HG03064 (cell line): ENCODE data around the gene PCED1A.

Source experiments
- ATAC-seq: cut with Tn5 transposase; IDR thresholded peaks from one replicate; pipeline ENCODE4 v1.9.1; 2021; ENCODE audit warnings: low read depth; ENCODE audit not compliant: unreplicated experiment

Gene PCED1A

DNA sequence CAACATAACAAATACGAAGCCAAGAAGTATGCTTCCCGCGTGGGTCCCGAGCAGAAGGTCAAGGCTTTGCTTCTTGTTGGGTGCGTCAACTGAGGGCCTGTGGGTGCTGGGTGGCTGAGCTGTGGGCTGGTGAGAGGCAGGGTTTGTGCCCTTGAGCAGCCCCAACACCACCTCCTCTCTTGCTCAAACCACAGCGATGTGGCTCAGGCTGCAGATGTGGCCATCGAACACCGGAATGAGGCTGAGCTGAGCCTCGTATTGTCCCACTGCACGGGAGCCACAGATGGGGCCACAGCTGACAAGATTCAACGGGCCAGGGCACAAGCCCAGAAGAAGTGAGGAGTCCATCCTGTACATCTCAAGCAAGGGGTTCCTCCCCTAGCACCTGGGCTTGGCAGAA, 25.8 kb upstream of the PCED1A start:
- ATAC-seq = no peak

GRCh38 chr20:2865630-2866029, 25.2 kb upstream of the PCED1A start:
- no peak for ATAC-seq

GRCh38 chr20:2865101-2865500, 24.6 kb upstream of the PCED1A start:
- no peak for ATAC-seq

DNA sequence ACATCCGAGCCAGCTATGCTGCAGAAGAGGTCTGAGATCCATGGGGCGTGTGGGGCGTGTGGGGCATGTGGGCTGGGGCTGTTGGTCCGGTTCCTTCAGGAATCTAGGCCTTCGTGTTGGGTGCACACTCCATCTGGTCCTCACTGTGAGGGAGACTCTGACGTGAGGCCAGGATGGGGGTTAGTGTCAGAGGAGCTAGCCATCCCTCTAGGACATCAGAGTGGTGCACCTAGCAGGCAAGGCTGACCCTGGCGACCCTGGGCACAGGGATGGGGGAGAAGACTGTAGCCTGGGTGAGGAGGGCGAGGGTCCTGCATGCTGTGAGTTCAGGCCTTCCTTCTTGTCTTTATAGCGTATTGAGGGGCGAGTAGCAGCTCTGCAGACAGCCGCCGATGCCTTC, 24.2 kb upstream of the PCED1A start:
- ATAC-seq = no peak

GRCh38 chr20:2859330-2860121, 19.1 kb upstream of the PCED1A start:
- no peak for ATAC-seq

- no peak for ATAC-seq
These were observed 18.1 kb upstream of the PCED1A start for GRCh38 chr20:2858591-2858990.

- ATAC-seq = no peak
These were observed 10.6 kb upstream of the PCED1A start for GRCh38 chr20:2851086-2851485.

GRCh38 chr20:2849529-2849928, 9.1 kb upstream of the PCED1A start:
- ATAC-seq = no peak

DNA sequence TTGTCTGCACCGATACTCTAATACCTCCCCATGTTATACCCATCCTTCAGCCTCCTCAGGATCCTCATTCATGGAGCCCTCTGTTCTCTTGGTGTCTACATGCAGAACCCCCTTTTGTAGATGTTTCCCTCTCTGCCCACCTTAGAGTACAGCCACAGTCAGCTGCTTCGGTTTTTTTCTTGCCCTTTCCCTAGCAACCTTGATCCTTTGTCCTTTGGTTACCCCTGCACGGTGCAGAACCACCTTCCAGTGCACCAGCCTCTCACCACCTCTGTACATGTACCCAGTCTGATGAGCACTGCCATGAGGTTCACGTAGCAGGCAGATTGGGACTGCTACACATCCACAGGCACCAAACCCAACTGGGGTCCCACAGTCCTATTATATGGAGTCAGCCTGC, 7.3 kb upstream of the PCED1A start:
- ATAC-seq = no peak

DNA sequence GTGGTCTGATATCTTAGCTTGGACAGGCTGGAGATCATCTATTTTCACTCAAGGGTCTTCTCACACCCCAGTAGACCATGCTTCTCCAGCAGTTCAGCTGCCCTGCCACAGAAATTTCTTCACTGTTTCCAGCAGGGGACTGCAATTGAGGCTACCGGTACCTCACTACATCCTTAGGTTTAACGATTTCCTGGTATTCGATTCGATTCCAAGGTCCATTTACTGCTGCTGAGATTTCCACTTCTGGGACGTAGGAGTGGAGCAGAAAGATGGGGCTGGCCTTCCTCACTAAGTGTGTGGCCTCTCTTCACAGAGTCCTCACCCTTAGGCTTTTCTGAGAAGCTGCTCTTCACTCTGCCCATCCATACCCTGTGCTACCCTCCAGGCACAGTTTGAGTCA, 6.2 kb upstream of the PCED1A start:
- ATAC-seq = no peak

- no peak for ATAC-seq
These were observed 5.2 kb upstream of the PCED1A start for GRCh38 chr20:2845607-2846006.

DNA sequence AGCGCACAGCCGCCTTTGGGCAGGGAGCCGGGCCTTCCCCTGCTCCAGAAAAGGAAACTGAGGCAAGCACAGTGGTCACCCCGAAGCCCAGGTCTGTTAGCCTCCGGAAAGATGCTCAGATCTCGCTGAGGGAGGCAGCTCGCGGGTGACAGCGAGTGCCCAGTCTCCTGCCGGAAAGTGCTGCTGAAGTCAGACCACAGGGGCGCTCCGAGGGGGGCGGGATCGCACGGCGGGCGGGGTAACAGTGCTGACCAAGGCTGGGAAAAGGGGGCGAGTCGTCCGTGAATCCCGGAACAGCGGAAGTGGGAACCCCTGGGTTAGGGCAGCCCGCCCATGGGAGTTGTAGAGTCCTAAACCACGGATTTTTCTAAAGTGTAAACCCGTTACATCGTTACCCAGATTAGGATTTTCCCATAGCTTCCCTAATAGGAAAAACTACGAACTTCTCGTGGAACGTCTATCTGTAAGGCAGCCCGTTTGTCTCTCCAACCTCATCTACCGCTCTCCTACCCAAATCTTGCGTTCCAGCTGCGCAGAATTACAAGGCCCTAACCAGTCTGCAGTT, 594 bp upstream of the PCED1A start:
- peak; percentile 44 for ATAC-seq

DNA sequence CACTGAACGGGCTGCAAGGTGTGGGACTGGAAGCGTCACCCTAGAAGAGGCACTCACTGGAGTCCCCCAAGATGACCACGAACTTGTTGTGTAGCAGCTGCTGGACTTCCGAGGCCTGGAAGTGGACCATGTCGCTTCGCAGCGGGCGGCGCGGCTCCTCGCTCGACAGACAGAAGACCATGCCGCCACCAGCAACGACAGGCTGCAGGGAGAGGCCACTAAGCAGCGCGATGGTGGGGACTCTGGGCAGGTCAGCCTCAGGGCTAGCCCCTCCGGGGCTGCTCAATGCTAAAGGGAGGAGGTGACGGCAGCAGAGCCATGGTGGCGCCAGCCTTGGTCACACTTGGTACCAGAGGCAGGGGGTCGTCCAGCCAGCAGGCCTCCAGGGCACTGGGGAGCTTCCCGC, 720 bp downstream of the PCED1A start:
- ATAC-seq = no peak

- no peak for ATAC-seq
These were observed 1.4 kb downstream of the PCED1A start for GRCh38 chr20:2838847-2839671.

DNA sequence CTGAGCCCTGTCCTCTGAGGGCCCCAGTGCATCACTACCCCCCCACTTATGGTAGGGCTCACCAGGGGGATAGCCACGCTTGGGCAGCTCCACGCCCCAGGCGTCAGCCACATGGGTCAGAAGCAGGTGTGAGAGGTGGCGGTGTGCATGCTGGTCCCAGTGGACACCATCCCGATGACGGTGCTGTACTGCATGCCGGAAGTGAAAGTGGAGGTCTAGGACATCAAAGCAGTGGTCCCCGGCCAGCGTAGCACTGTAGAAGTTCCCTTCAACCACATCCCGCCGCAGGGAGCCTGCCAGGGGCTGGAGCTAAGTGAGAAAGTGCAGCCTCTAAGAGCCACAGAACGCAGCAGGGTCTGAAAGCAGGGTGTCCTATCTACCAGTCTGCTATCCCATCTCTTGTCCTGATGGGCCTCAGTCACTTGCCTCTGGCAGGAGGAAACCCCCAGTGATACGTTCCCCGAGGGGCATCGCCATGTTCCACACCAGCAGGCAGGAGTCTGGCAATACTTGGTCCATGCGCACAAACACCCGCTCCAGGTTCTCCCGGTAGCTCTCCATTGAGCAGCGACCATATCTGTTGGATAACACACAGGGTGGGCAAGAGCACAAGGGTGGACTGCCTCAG, 2.2 kb downstream of the PCED1A start:
- ATAC-seq = no peak

DNA sequence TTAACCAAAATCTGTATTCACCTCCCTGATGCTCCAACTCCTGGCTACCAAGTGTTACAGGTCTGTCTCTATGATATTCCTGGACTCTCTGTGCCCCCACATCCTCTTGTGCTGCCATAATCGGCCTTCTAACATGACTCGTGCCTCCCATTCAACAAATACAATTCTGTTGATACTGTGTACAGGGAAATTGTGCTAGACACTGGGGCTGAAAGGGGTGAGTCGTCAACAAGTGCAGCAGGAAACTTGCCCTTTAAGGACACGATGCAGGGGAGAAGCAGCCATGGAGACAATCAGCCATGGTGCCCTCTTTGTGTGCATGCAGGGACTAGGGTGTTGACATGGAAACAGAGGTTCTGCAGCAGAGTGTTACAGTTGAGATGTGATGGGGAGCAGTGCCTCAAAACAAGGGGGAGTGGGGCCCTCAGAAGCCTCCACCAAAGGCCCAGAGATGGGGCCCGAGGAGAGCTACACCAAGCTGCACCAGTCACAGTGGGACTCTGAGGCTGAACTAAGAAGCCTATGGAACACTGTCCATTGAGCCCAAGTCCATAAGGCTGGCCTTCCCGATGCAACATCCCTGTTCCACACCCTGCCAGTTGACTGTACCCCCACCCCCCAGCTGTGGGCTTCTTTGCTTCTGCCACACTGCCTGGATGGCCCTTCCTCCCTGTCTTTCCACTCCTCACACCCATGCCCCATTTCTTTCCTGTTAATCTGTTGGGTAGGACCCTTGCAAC, 3.1 kb downstream of the PCED1A start:
- ATAC-seq = no peak

- no peak for ATAC-seq
These were observed 4.4 kb downstream of the PCED1A start for GRCh38 chr20:2836035-2836434.

GRCh38 chr20:2835331-2835796, 5.1 kb downstream of the PCED1A start:
- ATAC-seq = no peak

DNA sequence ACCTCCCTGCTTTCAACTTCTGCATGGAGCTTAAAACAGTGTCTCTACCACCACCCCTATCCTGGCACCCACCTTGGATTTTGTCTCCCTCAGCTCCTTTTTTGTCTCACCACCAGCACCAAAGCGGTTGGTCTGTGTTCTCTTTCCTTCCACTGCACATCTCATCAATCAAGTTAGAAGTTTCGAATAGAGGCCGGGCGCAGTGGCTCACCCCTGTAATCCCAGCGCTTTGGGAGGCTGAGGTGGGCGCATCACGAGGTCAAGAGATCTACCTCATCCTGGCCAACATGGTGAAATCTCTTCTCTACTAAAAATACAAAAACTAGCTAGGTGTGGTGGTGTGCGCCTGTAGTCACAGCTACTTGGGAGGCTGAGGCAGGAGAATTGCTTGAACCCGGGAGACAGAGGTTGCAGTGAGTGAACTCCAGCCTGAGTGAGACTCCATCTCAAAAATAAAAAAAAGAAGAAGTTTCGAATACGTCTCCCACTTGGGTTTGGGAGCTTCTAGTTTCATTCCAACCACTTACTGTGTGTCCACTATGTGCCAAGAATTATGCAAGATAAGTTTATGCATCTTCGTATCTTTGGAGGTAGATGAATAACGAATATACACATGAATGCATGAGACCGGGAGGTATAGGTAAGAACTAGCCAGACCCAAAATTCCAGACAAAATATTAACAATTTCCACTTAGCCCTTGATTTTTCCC, 5.9 kb downstream of the PCED1A start:
- no peak for ATAC-seq

- no peak for ATAC-seq
These were observed 6.7 kb downstream of the PCED1A start for GRCh38 chr20:2833761-2834160.
